SK-N-SH (cell line): ENCODE results near the gene FKRP. TPM values are rescaled to one million over a fixed set of nuclear protein-coding genes. Genes with fewer than 3 reads are reported as not detected.

Experiments
- CTCF ChIA-PET: fragments of 300-600, 350-600 bp; formaldehyde crosslinking; extraction: SDS; loops from one replicate; lab custom pipeline; 2021; lab: Yijun Ruan, JAX
- POLR2A ChIA-PET: fragments of 350-600 bp; sonication (Branson Sonifier 250); formaldehyde crosslinking; extraction: SDS; loops from one replicate; lab custom pipeline; 2020; ENCODE audit warnings: antibody characterized with exemption, inconsistent platforms; lab: Yijun Ruan, JAX
- DNase-seq: peaks from one replicate; pipeline ENCODE4 v3.0.0; 2012
- H2AFZ ChIP-seq: fragments of 200-600 bp; sonication (generic); 2 replicates; pipeline ENCODE4 v1.8.1; 2016; ENCODE audit warnings: antibody characterized with exemption, mild to moderate bottlenecking, low read depth
- H3F3A ChIP-seq: fragments of 200-600 bp; sonication (generic); replicated peaks from 2 replicates; pipeline ENCODE3; 2016; ENCODE audit warnings: antibody characterized with exemption, mild to moderate bottlenecking; ENCODE audit not compliant: insufficient read depth
- H3K27ac ChIP-seq, 2 experiments: fragments of 200-500 bp in 1 of 2; fragments of 200-600 bp in 1 of 2; sonication (Bioruptor generic) in 1 of 2; sonication (generic), shearing (Covaris generic) in 1 of 2; 2 replicates each; pipeline versions ENCODE4 v1.5.1 to v1.6.1; 2014 to 2016; ENCODE audit warnings: low read depth in 2 of 2, inconsistent platforms in 1 of 2, low read length in 1 of 2, mild to moderate bottlenecking in 1 of 2, mixed read lengths in 1 of 2
- H3K27me3 ChIP-seq: fragments of 200-600 bp; sonication (generic), shearing (Covaris generic); 2 replicates; pipeline ENCODE4 v1.6.1; 2016; ENCODE audit warnings: mixed run types; ENCODE audit not compliant: insufficient read depth
- H3K36me3 ChIP-seq, 2 experiments: fragments of 200-500 bp in 1 of 2; fragments of 200-600 bp in 1 of 2; sonication (Bioruptor generic) in 1 of 2; sonication (generic) in 1 of 2; replicated peaks in 1 of 2; 2 replicates each; pipeline versions ENCODE3 to v1.5.1; 2014 to 2016; ENCODE audit warnings: low read length in 1 of 2, mild to moderate bottlenecking in 1 of 2; ENCODE audit not compliant: insufficient read depth in 2 of 2, control insufficient read depth in 1 of 2
- H3K4me1 ChIP-seq, 2 experiments: fragments of 200-500 bp in 1 of 2; fragments of 200-600 bp in 1 of 2; sonication (Bioruptor generic) in 1 of 2; sonication (generic), shearing (Covaris generic) in 1 of 2; 2 replicates each; pipeline versions ENCODE4 v1.5.1 to v1.6.1; 2014 to 2016; ENCODE audit warnings: low read depth in 1 of 2, low read length in 1 of 2, mixed run types in 1 of 2; ENCODE audit not compliant: insufficient read depth in 2 of 2, control insufficient read depth in 1 of 2
- H3K4me2 ChIP-seq: fragments of 200-600 bp; sonication (generic), shearing (Covaris generic); 2 replicates; pipeline ENCODE4 v1.6.1; 2017; ENCODE audit warnings: mixed run types
- H3K4me3 ChIP-seq, 2 experiments: fragments of 200-500 bp in 1 of 2; fragments of 200-600 bp in 1 of 2; sonication (Bioruptor generic) in 1 of 2; sonication (generic), shearing (Covaris generic) in 1 of 2; 2 replicates each; pipeline versions ENCODE4 v1.5.1 to v1.8.1; 2014 to 2016; ENCODE audit warnings: low read depth in 2 of 2, inconsistent platforms in 1 of 2, low read length in 1 of 2, mild to moderate bottlenecking in 1 of 2, mixed read lengths in 1 of 2, moderate library complexity in 1 of 2
- H3K79me2 ChIP-seq: fragments of 200-600 bp; sonication (generic); 2 replicates; pipeline ENCODE4 v1.8.1; 2017; ENCODE audit warnings: mild to moderate bottlenecking; ENCODE audit not compliant: insufficient read depth
- H3K9ac ChIP-seq: fragments of 200-600 bp; sonication (generic); 2 replicates; pipeline ENCODE4 v1.6.1; 2017; ENCODE audit warnings: mixed run types
- H3K9me2 ChIP-seq: fragments of 200-600 bp; sonication (generic); 2 replicates; pipeline ENCODE4 v1.6.1; 2017; ENCODE audit warnings: mixed run types
- H3K9me3 ChIP-seq: fragments of 200-600 bp; sonication (generic); 2 replicates; pipeline ENCODE4 v1.6.1; 2017; ENCODE audit warnings: mixed run types, mild to moderate bottlenecking, moderate library complexity
- H4K20me1 ChIP-seq: fragments of 200-600 bp; sonication (generic); 2 replicates; pipeline ENCODE4 v1.6.1; 2017; ENCODE audit warnings: mild to moderate bottlenecking, mixed run types; ENCODE audit not compliant: insufficient read depth
- CHD2 ChIP-seq: fragments of 150-350 bp; IDR thresholded peaks from 2 replicates; pipeline ENCODE4 v1.6.1; 2018; ENCODE audit warnings: low read length; ENCODE audit not compliant: partially characterized antibody
- CTCF ChIP-seq: fragments of 200-600 bp; sonication (generic); IDR thresholded peaks from 2 replicates; pipeline ENCODE4 v1.6.1; 2017; ENCODE audit warnings: antibody characterized with exemption, mild to moderate bottlenecking, moderate library complexity
- FOSL2 ChIP-seq: IDR thresholded peaks from 2 replicates; pipeline ENCODE4 v1.4.0; 2012; ENCODE audit warnings: low read depth, mild to moderate bottlenecking, moderate library complexity, borderline replicate concordance
- FOXJ3 ChIP-seq: sonication (generic); formaldehyde crosslinking; IDR thresholded peaks from 2 replicates; pipeline ENCODE4 v1.5.1; 2020; ENCODE audit warnings: mild to moderate bottlenecking, missing genetic modification reagents
- GABPA ChIP-seq: IDR thresholded peaks from 2 replicates; pipeline ENCODE4 v1.4.0; 2012; ENCODE audit warnings: low read depth, mild to moderate bottlenecking
- GATA2 ChIP-seq: sonication (generic); formaldehyde crosslinking; IDR thresholded peaks from 2 replicates; pipeline ENCODE4 v1.5.0; 2020; ENCODE audit warnings: mild to moderate bottlenecking, missing genetic modification reagents
- IRF3 ChIP-seq: fragments of 150-350 bp; IDR thresholded peaks from 2 replicates; pipeline ENCODE4 v1.6.1; 2016; ENCODE audit warnings: mild to moderate bottlenecking, low read depth, low read length
- MXI1 ChIP-seq: IDR thresholded peaks from 2 replicates; pipeline ENCODE4 v1.6.1; 2012; ENCODE audit warnings: mild to moderate bottlenecking, low read depth, low read length, improper control_type of control experiment
- NFIC ChIP-seq: IDR thresholded peaks from 2 replicates; pipeline ENCODE4 v1.4.0; 2012; ENCODE audit warnings: borderline replicate concordance
- NRF1 ChIP-seq: IDR thresholded peaks from 2 replicates; pipeline ENCODE4 v1.6.1; 2012; ENCODE audit warnings: low read depth, mild to moderate bottlenecking, low read length
- PBX3 ChIP-seq: IDR thresholded peaks from 2 replicates; pipeline ENCODE4; 2012
- POLR2AphosphoS5 ChIP-seq: IDR thresholded peaks from 2 replicates; pipeline ENCODE4 v1.6.1; 2012; ENCODE audit warnings: low read depth, low read length
- RAD21 ChIP-seq: IDR thresholded peaks from 2 replicates; pipeline ENCODE4 v1.6.1; 2012; ENCODE audit warnings: mild to moderate bottlenecking, low read length
- RFX5 ChIP-seq: IDR thresholded peaks from 2 replicates; pipeline ENCODE4 v1.6.1; 2012; ENCODE audit warnings: mild to moderate bottlenecking, improper control_type of control experiment, low read length
- RXRA ChIP-seq: IDR thresholded peaks from 2 replicates; pipeline ENCODE4 v1.4.0; 2012; ENCODE audit warnings: low read depth, mild to moderate bottlenecking, borderline replicate concordance
- SIN3A ChIP-seq: IDR thresholded peaks from 2 replicates; pipeline ENCODE4 v1.6.1; 2012; ENCODE audit warnings: low read depth, mild to moderate bottlenecking, low read length, moderate library complexity, borderline replicate concordance
- USF1 ChIP-seq: IDR thresholded peaks from 2 replicates; pipeline ENCODE4 v1.4.0; 2012; ENCODE audit warnings: low read depth, borderline replicate concordance
- USF2 ChIP-seq: fragments of 150-350 bp; IDR thresholded peaks from 2 replicates; pipeline ENCODE4 v1.6.1; 2017; ENCODE audit warnings: antibody characterized with exemption, low read length, low read depth, borderline replicate concordance
- ZBTB33 ChIP-seq: IDR thresholded peaks from 2 replicates; pipeline ENCODE4 v1.4.0; 2012; ENCODE audit warnings: low read depth, borderline replicate concordance
- WGBS: methylation state at CpG from one replicate; pipeline ENCODE4 v1.1.6; 2017; ENCODE audit warnings: low lambda C conversion rate; 5-methylcytosine and 5-hydroxymethylcytosine counted together
- polyA plus RNA-seq, 3 experiments: library from polyadenylated mRNA; depleted of rRNA; stranded (reverse); fragments of >200 nt; gene quantifications; 2 replicates each; pipeline ENCODE4 v1.2.3, GENCODE V29; 2012

FKRP gene
- polyA plus RNA-seq, 1 of the 3 experiments (the other 2 are of a cell fraction), result 37.3 TPM

GRCh38 chr19:46739290-46739771, 6.5 kb upstream of the FKRP start:
- CTCF ChIA-PET, result interaction anchor here (4.0 kb wide), 1 partner anchor 12 kb away, joined by 32 read pairs; no protein-coding TSS in a partner anchor
- DNase-seq, result no peak

More at GRCh38 chr19:46739290-46739771, 6.5 kb upstream of the FKRP start:
- 95% methylated on average over 5 of the region's 14 CpGs for whole genome bisulfite sequencing
- TF ChIP-seq USF2 (no peak), POLR2AphosphoS5 (no peak), ZBTB33 (no peak), RFX5 (no peak), NRF1 (no peak), RAD21 (no peak), CTCF (no peak), FOXJ3 (CRISPR knock-in tag) (no peak), MXI1 (no peak), PBX3 (no peak), CHD2 (no peak), IRF3 (no peak), GATA2 (CRISPR knock-in tag) (no peak), NFIC (no peak), USF1 (no peak), GABPA (no peak), RXRA (no peak), FOSL2 (no peak), SIN3A (no peak)
- peaks cover 95% of the 10 kb centered on the region for H3K79me2 ChIP-seq
- H3K4me3 ChIP-seq, result no peak overlapping the region
- peaks cover 72% of the 10 kb centered on the region for H4K20me1 ChIP-seq
- no peak overlapping the region for H3K4me2 ChIP-seq
- H3F3A ChIP-seq, result peaks cover 3% of the 10 kb centered on the region
- peaks cover 13 to 39% of the 10 kb centered on the region in 2 experiments for H3K36me3 ChIP-seq
- no peak overlapping the region for H2AFZ ChIP-seq
- no peaks in the 10 kb centered on the region for H3K9me3 ChIP-seq
- H3K9ac ChIP-seq, result no peak overlapping the region
- POLR2A ChIA-PET, result no interaction called here
- no peaks in the 10 kb centered on the region for H3K9me2 ChIP-seq
- no peaks in the 10 kb centered on the region for H3K27me3 ChIP-seq
- no peak overlapping the region; a peak in 1 of 4 replicates for H3K27ac ChIP-seq
- peaks cover 0 to 10% of the 10 kb centered on the region in 2 experiments; a peak in 1 of 4 replicates for H3K4me1 ChIP-seq
